HFF-Myc (cell line): ENCODE results near the gene NPM3.
"Not testable (repeated sequence)": the region's sequence is repeated elsewhere in the genome, so short reads cannot be mapped to it uniquely, and the experiment has no call there.

ENCODE experiments used
- DNase-seq: peaks from one replicate; pipeline ENCODE4 v3.0.0-alpha.2; 2011; ENCODE audit warnings: low read depth; ENCODE audit errors: extremely low read depth
- H3K4me3 ChIP-seq: replicated peaks from 2 replicates; pipeline ENCODE4 v1.5.1; 2011; ENCODE audit warnings: low read depth, mild to moderate bottlenecking, control low read depth, low read length
- TF ChIP-seq, protein P1 (sequence below): IDR thresholded peaks from 2 replicates; pipeline ENCODE4 v1.5.1; 2012; ENCODE audit warnings: mild to moderate bottlenecking, low read depth, low read length, control low read depth; ENCODE audit errors: missing control alignments

Gene NPM3

GRCh38 chr10:101803511-101803910 is 20.3 kb upstream of the NPM3 start:
- no peak for DNase-seq

DNA sequence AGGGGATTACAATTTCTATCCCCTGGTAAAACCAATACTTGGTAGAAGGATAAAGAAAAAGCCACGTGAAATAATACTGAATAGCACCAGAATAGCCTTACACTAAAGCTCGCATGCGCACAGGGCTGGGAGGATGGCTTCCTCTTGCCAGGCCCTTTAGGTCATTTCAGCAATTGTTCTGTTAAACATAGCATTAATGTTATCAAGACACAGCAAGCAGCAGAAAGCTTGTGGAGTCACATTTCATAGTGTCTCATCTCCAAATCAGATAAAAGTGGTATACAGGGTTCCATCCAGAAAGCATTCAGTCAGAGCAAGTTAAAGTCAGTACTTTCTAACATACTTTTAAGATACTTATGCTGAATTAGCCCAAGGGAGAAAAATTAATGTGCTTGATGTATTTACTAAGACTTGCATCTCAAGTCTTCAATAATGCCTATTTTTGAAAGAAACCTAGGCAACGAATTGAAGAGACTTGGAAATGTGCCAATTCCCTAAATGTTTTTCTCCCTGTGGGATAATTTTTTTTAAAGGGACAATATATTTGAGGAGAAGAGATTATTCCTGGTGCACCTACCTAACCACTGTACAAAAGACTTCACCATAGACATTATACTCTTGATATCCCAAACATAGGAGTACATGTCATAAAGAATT is 14.3 kb upstream of the NPM3 start:
- DNase-seq, result no peak
- TF ChIP-seq, protein P1, sequence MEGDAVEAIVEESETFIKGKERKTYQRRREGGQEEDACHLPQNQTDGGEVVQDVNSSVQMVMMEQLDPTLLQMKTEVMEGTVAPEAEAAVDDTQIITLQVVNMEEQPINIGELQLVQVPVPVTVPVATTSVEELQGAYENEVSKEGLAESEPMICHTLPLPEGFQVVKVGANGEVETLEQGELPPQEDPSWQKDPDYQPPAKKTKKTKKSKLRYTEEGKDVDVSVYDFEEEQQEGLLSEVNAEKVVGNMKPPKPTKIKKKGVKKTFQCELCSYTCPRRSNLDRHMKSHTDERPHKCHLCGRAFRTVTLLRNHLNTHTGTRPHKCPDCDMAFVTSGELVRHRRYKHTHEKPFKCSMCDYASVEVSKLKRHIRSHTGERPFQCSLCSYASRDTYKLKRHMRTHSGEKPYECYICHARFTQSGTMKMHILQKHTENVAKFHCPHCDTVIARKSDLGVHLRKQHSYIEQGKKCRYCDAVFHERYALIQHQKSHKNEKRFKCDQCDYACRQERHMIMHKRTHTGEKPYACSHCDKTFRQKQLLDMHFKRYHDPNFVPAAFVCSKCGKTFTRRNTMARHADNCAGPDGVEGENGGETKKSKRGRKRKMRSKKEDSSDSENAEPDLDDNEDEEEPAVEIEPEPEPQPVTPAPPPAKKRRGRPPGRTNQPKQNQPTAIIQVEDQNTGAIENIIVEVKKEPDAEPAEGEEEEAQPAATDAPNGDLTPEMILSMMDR, result no peak
- no peak overlapping the region for H3K4me3 ChIP-seq

More at GRCh38 chr10:101803511-101803910, 20.3 kb upstream of the NPM3 start:
- H3K4me3 ChIP-seq, result no peak overlapping the region
- TF ChIP-seq, protein P1, result no peak

DNA sequence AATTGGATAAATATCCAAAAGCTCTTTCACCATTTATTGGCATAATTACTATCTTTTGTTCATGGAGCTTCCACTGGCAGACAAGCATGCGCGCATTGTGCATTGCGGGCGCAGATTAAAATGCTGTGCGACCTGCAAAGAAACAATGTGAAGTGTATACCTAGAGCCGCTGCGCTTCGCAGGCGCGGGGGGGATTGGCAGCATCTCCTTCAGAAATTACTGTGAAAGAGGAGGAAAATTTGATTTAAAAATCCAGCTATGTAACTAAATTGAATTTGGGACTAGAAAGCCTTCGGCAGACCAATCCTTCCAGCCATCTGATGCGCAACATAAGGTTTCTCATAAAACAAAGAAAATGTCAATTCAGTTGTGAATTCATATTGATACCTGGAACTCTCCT is 10.3 kb upstream of the NPM3 start:
- TF ChIP-seq, protein P1, result no peak
- no peak overlapping the region for H3K4me3 ChIP-seq
- no peak for DNase-seq

DNA sequence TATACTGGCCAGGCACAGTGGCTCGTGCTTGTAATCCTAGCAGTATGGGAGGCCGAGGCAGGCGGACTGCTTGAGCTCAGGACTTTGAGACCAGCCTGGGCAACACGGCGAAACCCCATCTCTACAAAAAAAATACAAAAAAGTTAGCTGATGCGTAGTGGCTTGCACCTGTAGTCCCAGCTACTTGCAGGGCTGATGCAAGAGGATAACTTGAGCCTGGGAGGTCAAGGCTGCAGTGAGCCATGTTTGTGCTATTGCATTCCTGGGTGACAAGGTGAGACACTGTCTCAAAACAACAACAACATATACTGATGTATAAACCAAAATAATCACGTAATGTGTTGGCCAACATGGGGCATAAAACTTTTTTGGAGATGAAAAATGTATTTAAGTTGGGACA is 6.4 kb upstream of the NPM3 start:
- no peak overlapping the region for H3K4me3 ChIP-seq
- no peak for DNase-seq
- TF ChIP-seq, protein P1, result no peak

- DNase-seq, H3K4me3 ChIP-seq: not testable (repeated sequence)
These were observed 6.0 kb upstream of the NPM3 start for GRCh38 chr10:101789231-101789630.

GRCh38 chr10:101785801-101786200 is 2.6 kb upstream of the NPM3 start:
- TF ChIP-seq, protein P1, result no peak
- DNase-seq, result no peak
- no peak overlapping the region for H3K4me3 ChIP-seq

- TF ChIP-seq, protein P1, result no peak
- no peak overlapping the region for H3K4me3 ChIP-seq
- DNase-seq, result no peak
These were observed 1.3 kb upstream of the NPM3 start for GRCh38 chr10:101784558-101784957.
